ENCODE data around the gene SENP1. TPM values are rescaled to one million over a fixed set of nuclear protein-coding genes. Genes with fewer than 3 reads are reported as not detected.
A peak's percentile ranks its signal among the peaks of the same experiment; 100 is the strongest.

Gene SENP1
- total and polyA plus RNA-seq, 2 experiments from 2014 or later = 8.6 to 27.7 TPM

DNA sequence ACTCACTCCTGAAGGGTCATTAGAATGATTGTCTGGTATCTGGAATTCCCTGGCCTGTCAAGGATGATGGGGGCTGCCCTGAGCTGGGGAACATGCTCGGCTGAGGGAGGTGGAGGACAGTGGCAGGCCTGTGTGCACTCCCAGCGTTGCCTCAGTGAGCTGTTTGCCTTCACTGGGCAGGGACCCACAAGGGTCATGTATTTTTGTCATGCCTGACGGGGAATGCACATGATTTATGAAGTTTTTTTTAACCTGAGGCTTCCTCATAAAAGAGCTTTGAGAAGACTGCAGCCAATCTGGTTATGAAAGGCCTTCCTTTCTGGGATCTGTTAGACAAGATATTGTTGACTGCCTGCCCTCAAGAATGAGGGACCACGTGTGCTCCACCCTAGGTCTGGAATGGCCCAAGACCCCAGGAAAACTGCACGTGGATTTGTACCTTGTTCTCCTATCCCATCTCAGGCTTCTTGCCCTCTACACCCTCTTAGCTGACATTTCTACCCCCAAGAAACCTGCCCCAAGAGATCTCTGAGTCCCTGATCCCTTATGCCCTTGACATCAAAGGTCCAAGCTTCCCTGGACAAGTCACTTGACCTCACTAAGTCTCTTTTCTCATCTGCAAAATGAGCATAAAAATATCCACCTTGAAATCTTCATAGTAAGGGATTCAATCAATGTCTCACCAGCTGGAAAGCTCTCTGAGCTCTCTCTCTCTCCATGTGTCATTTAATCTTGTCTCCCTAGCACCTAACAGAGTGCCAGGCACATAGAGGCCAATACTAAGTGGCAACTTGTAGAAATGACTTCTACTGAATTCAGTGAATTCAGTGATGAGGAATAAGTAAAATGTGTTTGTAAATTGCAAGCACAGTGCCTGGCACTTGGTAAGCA lies 77.1 kb downstream of the SENP1 start:
- no peaks in the 10 kb centered on the region for H3K79me2 ChIP-seq (replicated peaks; ENCODE audit: insufficient read depth)
- no peak overlapping the region for H2AFZ ChIP-seq
- no peak overlapping the region for H3K4me2 ChIP-seq
- H3K27ac ChIP-seq (ENCODE audit: low read depth) = no peak overlapping the region
- peaks cover 100% of the 10 kb centered on the region for H3K27me3 ChIP-seq (ENCODE audit: insufficient read depth)
- no peak for TF ChIP-seq ZNF331 (CRISPR knock-in tag; IDR thresholded peaks at IDR 0.05; ENCODE audit: low read depth)
- no peak for ATAC-seq
- H3K4me1 ChIP-seq (ENCODE audit: insufficient read depth) = peaks cover 7% of the 10 kb centered on the region; the same call in 1 of the 2 replicates
- Mint-ChIP-seq H3K27ac (no peak overlapping the region), H3K36me3 (ENCODE audit: low read depth) (no peaks in the 10 kb centered on the region), H3K9me3 (no peaks in the 10 kb centered on the region), H3K4me1 (peaks cover 21% of the 10 kb centered on the region; the same call in 2 of the 3 replicates), H3K27me3 (ENCODE audit: insufficient read depth, low read depth, poor library complexity) (peaks cover 88% of the 10 kb centered on the region), H3K4me3 (no peak overlapping the region; the same call in 2 of the 3 replicates)
- H4K20me1 ChIP-seq (replicated peaks; ENCODE audit: insufficient read depth) = peaks cover 8% of the 10 kb centered on the region
- no peak overlapping the region for H3K4me3 ChIP-seq
- no peaks in the 10 kb centered on the region for H3F3A ChIP-seq (replicated peaks; ENCODE audit: low read depth)
- H3K36me3 ChIP-seq (ENCODE audit: insufficient read depth) = no peaks in the 10 kb centered on the region
- DNase-seq (ENCODE audit: low spot score) = no peak
- no peaks in the 10 kb centered on the region for H3K9me2 ChIP-seq (ENCODE audit: insufficient read depth)

DNA sequence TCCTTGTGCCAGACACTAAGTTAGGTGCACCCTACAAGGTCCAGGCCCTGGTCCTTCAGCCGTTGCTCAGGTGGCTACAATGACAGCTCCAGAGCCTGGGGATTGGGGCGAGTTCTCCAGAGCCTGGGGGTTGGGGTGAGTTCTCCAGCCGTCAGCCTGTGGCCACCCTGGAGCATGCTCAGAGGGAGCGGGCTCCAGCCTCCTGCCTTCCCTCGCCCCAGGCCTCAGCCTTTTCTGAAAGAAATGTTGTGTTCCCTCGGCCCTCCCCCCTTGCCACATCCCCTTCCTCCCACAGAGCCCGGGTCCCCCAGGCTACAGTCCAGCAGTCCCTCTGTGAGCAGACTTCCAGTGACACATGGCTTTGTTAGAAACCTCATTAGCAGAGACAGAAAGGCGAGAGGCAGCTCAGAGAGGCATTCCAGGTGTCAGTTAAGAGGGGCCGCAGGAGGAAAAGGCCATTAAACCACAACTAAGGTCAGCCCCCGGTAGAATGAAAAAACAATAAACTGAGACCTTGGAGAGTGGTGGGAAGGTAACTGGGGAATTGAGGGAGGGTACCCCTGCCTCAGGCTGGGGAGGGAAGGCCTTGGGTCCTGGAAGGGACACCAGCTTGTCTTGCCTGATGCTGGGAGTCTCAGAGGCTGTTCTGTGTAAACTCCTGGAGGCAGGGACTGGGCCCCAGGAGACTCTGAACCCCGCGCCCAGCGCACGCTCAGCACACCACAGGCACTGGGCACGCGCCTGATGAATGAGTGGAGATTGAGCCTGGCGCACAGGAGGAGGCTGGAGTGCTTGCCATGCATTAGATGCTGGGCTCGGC lies 78.5 kb downstream of the SENP1 start:
- H3K36me3 ChIP-seq (ENCODE audit: insufficient read depth) = no peaks in the 10 kb centered on the region
- no peaks in the 10 kb centered on the region for H3K9me2 ChIP-seq (ENCODE audit: insufficient read depth)
- peak; percentile 13 for ATAC-seq
- H3K4me3 ChIP-seq = no peak overlapping the region
- H3K36me3 Mint-ChIP-seq (ENCODE audit: low read depth) = no peaks in the 10 kb centered on the region; the same call in 2 of the 3 replicates
- H3K27me3 ChIP-seq (ENCODE audit: insufficient read depth) = peaks cover 100% of the 10 kb centered on the region
- H3K4me1 Mint-ChIP-seq = peaks cover 33% of the 10 kb centered on the region
- H3K79me2 ChIP-seq (replicated peaks; ENCODE audit: insufficient read depth) = no peaks in the 10 kb centered on the region
- no peaks in the 10 kb centered on the region for H3F3A ChIP-seq (replicated peaks; ENCODE audit: low read depth)
- peaks cover 96% of the 10 kb centered on the region for H3K27me3 Mint-ChIP-seq (ENCODE audit: insufficient read depth, low read depth, poor library complexity)
- peaks cover 14% of the 10 kb centered on the region for H4K20me1 ChIP-seq (replicated peaks; ENCODE audit: insufficient read depth)
- peaks cover 19% of the 10 kb centered on the region for H3K4me1 ChIP-seq (ENCODE audit: insufficient read depth)
- H3K4me2 ChIP-seq = no peak overlapping the region
- H3K27ac ChIP-seq (ENCODE audit: low read depth) = no peak overlapping the region
- no peak overlapping the region for H3K27ac Mint-ChIP-seq
- no peak for DNase-seq (ENCODE audit: low spot score)
- no peak overlapping the region for H2AFZ ChIP-seq
- no peaks in the 10 kb centered on the region for H3K9me3 Mint-ChIP-seq
- no peak overlapping the region for H3K4me3 Mint-ChIP-seq
- TF ChIP-seq, protein P1, sequence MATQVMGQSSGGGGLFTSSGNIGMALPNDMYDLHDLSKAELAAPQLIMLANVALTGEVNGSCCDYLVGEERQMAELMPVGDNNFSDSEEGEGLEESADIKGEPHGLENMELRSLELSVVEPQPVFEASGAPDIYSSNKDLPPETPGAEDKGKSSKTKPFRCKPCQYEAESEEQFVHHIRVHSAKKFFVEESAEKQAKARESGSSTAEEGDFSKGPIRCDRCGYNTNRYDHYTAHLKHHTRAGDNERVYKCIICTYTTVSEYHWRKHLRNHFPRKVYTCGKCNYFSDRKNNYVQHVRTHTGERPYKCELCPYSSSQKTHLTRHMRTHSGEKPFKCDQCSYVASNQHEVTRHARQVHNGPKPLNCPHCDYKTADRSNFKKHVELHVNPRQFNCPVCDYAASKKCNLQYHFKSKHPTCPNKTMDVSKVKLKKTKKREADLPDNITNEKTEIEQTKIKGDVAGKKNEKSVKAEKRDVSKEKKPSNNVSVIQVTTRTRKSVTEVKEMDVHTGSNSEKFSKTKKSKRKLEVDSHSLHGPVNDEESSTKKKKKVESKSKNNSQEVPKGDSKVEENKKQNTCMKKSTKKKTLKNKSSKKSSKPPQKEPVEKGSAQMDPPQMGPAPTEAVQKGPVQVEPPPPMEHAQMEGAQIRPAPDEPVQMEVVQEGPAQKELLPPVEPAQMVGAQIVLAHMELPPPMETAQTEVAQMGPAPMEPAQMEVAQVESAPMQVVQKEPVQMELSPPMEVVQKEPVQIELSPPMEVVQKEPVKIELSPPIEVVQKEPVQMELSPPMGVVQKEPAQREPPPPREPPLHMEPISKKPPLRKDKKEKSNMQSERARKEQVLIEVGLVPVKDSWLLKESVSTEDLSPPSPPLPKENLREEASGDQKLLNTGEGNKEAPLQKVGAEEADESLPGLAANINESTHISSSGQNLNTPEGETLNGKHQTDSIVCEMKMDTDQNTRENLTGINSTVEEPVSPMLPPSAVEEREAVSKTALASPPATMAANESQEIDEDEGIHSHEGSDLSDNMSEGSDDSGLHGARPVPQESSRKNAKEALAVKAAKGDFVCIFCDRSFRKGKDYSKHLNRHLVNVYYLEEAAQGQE (IDR thresholded peaks at IDR 0.05; ENCODE audit: unreplicated experiment) = no peak
- TF ChIP-seq POLR2AphosphoS5 (IDR thresholded peaks at IDR 0.05; ENCODE audit: low read depth) (no peak), NANOG (IDR thresholded peaks at IDR 0.05; ENCODE audit: borderline replicate concordance) (no peak), JUNB (IDR thresholded peaks at IDR 0.05; ENCODE audit: unreplicated experiment) (no peak), EZH2 (IDR thresholded peaks at IDR 0.05; ENCODE audit: low read depth, unreplicated experiment) (no peak), CREB1 (CRISPR knock-in tag; IDR thresholded peaks at IDR 0.05; ENCODE audit: low read depth) (no peak), EZH2phosphoT487 (IDR thresholded peaks at IDR 0.05; ENCODE audit: unreplicated experiment) (no peak), STAT1 (IDR thresholded peaks at IDR 0.05; ENCODE audit: unreplicated experiment) (no peak)
- TF ChIP-seq, protein P2, sequence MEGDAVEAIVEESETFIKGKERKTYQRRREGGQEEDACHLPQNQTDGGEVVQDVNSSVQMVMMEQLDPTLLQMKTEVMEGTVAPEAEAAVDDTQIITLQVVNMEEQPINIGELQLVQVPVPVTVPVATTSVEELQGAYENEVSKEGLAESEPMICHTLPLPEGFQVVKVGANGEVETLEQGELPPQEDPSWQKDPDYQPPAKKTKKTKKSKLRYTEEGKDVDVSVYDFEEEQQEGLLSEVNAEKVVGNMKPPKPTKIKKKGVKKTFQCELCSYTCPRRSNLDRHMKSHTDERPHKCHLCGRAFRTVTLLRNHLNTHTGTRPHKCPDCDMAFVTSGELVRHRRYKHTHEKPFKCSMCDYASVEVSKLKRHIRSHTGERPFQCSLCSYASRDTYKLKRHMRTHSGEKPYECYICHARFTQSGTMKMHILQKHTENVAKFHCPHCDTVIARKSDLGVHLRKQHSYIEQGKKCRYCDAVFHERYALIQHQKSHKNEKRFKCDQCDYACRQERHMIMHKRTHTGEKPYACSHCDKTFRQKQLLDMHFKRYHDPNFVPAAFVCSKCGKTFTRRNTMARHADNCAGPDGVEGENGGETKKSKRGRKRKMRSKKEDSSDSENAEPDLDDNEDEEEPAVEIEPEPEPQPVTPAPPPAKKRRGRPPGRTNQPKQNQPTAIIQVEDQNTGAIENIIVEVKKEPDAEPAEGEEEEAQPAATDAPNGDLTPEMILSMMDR (conservative IDR thresholded peaks at IDR 0.05; ENCODE audit: low read depth in 2 of 2) = no peak
- TF ChIP-seq, protein P3, sequence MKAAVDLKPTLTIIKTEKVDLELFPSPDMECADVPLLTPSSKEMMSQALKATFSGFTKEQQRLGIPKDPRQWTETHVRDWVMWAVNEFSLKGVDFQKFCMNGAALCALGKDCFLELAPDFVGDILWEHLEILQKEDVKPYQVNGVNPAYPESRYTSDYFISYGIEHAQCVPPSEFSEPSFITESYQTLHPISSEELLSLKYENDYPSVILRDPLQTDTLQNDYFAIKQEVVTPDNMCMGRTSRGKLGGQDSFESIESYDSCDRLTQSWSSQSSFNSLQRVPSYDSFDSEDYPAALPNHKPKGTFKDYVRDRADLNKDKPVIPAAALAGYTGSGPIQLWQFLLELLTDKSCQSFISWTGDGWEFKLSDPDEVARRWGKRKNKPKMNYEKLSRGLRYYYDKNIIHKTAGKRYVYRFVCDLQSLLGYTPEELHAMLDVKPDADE (IDR thresholded peaks at IDR 0.05) = no peak
